ENCODE measurements around the gene AMPD2. TPM values are rescaled to one million over a fixed set of nuclear protein-coding genes. Genes with fewer than 3 reads are reported as not detected.

Gene AMPD2
- total and polyA plus RNA-seq, 9 of the 15 experiments (the other 6 are each of a cell fraction or from before 2014, with no cell fraction given) = 2.0 to 77.7 (median 28.2) TPM

DNA sequence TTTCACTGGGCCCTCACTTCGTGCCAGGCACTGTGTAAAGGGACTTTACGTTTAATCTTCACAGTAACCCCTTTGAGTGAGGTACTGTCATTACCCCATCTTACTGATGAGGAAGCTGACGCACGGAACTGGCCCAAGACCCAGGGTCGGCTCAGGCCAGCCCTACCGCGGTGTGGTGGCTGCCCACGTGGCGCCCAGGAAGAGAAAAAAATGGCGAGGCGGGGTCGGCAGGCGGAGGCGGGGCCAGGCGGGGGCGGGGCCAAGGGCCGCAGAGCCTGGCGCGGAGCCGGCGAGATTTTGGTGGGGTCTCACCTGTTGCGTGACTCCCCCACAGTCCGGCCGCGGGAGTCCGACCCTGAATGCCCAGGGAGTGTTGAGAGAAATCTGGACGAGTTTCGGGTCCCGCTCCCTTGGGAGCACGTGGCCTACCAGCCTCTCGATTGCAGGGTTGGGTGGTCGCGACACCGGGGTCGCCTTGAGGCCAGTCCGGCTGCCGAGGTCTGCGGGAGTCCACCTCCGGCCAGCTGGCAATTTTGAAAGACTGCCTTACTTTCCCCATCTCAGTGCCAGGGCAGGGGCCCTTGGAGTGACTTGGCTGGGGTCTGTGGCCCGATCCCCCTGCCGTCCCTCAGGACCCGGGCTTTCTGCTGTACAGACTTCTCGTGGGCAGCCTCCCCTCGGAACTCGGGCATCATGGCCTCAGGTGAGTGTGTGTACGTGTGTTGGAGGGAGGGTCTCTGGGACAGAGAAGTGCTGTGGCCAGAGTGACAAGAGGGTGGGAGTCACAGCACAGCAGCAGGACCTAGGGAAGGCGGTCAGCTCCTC lies at the start of gene AMPD2, which contains the start of gene GNAT2 (continued):
- TF ChIP-seq UBTF (IDR thresholded peaks at IDR 0.05; ENCODE audit: borderline replicate concordance in 1 of 2, low read depth in 2 of 2, low read length in 2 of 2) = 0 out of 4 replicates have a peak, but pooled peaks of 1 of the 2 experiments have one; percentile 19
- TF ChIP-seq CREM (IDR thresholded peaks at IDR 0.05; ENCODE audit: low read depth) = peak; percentile 35; the same call in 1 of the 2 replicates
- no peak for TF ChIP-seq PHTF2 (CRISPR knock-in tag; IDR thresholded peaks at IDR 0.05)
- TF ChIP-seq FIP1L1 (IDR thresholded peaks at IDR 0.05; ENCODE audit: low read depth, low read length, poor library complexity, severe bottlenecking) = no peak
- TF ChIP-seq CTBP1 (IDR thresholded peaks at IDR 0.05; ENCODE audit: borderline replicate concordance) = peak; percentile 68; the same call in 1 of the 2 replicates
- no peak for TF ChIP-seq KAT2B (IDR thresholded peaks at IDR 0.05; ENCODE audit: low read depth, low read length)
- no peak for TF ChIP-seq CC2D1A (IDR thresholded peaks at IDR 0.05)
- no peak; the same call in 1 of the 2 replicates for TF ChIP-seq NCOR1 (IDR thresholded peaks at IDR 0.05)
- TF ChIP-seq, protein P1, sequence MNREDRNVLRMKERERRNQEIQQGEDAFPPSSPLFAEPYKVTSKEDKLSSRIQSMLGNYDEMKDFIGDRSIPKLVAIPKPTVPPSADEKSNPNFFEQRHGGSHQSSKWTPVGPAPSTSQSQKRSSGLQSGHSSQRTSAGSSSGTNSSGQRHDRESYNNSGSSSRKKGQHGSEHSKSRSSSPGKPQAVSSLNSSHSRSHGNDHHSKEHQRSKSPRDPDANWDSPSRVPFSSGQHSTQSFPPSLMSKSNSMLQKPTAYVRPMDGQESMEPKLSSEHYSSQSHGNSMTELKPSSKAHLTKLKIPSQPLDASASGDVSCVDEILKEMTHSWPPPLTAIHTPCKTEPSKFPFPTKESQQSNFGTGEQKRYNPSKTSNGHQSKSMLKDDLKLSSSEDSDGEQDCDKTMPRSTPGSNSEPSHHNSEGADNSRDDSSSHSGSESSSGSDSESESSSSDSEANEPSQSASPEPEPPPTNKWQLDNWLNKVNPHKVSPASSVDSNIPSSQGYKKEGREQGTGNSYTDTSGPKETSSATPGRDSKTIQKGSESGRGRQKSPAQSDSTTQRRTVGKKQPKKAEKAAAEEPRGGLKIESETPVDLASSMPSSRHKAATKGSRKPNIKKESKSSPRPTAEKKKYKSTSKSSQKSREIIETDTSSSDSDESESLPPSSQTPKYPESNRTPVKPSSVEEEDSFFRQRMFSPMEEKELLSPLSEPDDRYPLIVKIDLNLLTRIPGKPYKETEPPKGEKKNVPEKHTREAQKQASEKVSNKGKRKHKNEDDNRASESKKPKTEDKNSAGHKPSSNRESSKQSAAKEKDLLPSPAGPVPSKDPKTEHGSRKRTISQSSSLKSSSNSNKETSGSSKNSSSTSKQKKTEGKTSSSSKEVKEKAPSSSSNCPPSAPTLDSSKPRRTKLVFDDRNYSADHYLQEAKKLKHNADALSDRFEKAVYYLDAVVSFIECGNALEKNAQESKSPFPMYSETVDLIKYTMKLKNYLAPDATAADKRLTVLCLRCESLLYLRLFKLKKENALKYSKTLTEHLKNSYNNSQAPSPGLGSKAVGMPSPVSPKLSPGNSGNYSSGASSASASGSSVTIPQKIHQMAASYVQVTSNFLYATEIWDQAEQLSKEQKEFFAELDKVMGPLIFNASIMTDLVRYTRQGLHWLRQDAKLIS (CRISPR knock-in tag; IDR thresholded peaks at IDR 0.05) = 0 out of 2 replicates have a peak, but pooled peaks have one; percentile 50
- no peak for TF ChIP-seq TBL1XR1 (IDR thresholded peaks at IDR 0.05; ENCODE audit: low read length in 2 of 2)
- TF ChIP-seq ZNF239 (CRISPR knock-in tag; IDR thresholded peaks at IDR 0.05) = no peak
- TF ChIP-seq, protein P2, sequence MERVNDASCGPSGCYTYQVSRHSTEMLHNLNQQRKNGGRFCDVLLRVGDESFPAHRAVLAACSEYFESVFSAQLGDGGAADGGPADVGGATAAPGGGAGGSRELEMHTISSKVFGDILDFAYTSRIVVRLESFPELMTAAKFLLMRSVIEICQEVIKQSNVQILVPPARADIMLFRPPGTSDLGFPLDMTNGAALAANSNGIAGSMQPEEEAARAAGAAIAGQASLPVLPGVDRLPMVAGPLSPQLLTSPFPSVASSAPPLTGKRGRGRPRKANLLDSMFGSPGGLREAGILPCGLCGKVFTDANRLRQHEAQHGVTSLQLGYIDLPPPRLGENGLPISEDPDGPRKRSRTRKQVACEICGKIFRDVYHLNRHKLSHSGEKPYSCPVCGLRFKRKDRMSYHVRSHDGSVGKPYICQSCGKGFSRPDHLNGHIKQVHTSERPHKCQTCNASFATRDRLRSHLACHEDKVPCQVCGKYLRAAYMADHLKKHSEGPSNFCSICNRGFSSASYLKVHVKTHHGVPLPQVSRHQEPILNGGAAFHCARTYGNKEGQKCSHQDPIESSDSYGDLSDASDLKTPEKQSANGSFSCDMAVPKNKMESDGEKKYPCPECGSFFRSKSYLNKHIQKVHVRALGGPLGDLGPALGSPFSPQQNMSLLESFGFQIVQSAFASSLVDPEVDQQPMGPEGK (CRISPR knock-in tag; IDR thresholded peaks at IDR 0.05; ENCODE audit: borderline replicate concordance) = no peak
- no peak for TF ChIP-seq ZNF347 (CRISPR knock-in tag; IDR thresholded peaks at IDR 0.05; ENCODE audit: low read depth)
- TF ChIP-seq ZNF24 (IDR thresholded peaks at IDR 0.05) = no peak
- no peak for TF ChIP-seq SIN3B (IDR thresholded peaks at IDR 0.05; ENCODE audit: low read depth)
- TF ChIP-seq ZC3H8 (IDR thresholded peaks at IDR 0.05) = no peak
- TF ChIP-seq, protein P3, sequence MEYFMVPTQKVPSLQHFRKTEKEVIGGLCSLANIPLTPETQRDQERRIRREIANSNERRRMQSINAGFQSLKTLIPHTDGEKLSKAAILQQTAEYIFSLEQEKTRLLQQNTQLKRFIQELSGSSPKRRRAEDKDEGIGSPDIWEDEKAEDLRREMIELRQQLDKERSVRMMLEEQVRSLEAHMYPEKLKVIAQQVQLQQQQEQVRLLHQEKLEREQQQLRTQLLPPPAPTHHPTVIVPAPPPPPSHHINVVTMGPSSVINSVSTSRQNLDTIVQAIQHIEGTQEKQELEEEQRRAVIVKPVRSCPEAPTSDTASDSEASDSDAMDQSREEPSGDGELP (CRISPR knock-in tag; IDR thresholded peaks at IDR 0.05; ENCODE audit: borderline replicate concordance) = peak; percentile 79
- TF ChIP-seq TEAD1 (CRISPR knock-in tag; IDR thresholded peaks at IDR 0.05) = peak in 1 of 2 experiments; percentile 91; a peak in 1 of 4 replicates
- TF ChIP-seq RBM17 (IDR thresholded peaks at IDR 0.05; ENCODE audit: borderline replicate concordance, low read depth, low read length) = no peak
